HUES64 (cell line): ENCODE measurements around the gene PIK3C2B.

Experiments
- H3K27ac ChIP-seq: 2 replicates; pipeline ENCODE4 v1.7.0; 2013; ENCODE audit warnings: low read depth, low read length, inconsistent platforms
- H3K27me3 ChIP-seq: 2 replicates; pipeline ENCODE4 v1.6.1; 2013; ENCODE audit warnings: mild to moderate bottlenecking, low read length; ENCODE audit not compliant: insufficient read depth
- H3K36me3 ChIP-seq: 2 replicates; pipeline ENCODE4 v1.6.1; 2013; ENCODE audit warnings: mild to moderate bottlenecking, low read length; ENCODE audit not compliant: insufficient read depth
- H3K4me1 ChIP-seq: 2 replicates; pipeline ENCODE4 v1.6.1; 2013; ENCODE audit warnings: mild to moderate bottlenecking, low read length, moderate library complexity; ENCODE audit not compliant: insufficient read depth
- H3K4me3 ChIP-seq: 2 replicates; pipeline ENCODE4 v1.5.1; 2013; ENCODE audit warnings: mild to moderate bottlenecking, low read length, moderate library complexity
- H3K9ac ChIP-seq: 2 replicates; pipeline ENCODE4 v1.6.1; 2013; ENCODE audit warnings: mild to moderate bottlenecking, low read depth, low read length
- H3K9me3 ChIP-seq: 2 replicates; pipeline ENCODE4 v1.6.1; 2013; ENCODE audit warnings: low read depth, low read length; ENCODE audit not compliant: insufficient read depth
- WGBS: fragments of 150-250, 120-280 bp; methylation state at CpG from one replicate; pipeline ENCODE4 v1.1.7; 2013; ENCODE audit warnings: missing lambda C conversion rate; 5-methylcytosine and 5-hydroxymethylcytosine counted together

Gene PIK3C2B

DNA sequence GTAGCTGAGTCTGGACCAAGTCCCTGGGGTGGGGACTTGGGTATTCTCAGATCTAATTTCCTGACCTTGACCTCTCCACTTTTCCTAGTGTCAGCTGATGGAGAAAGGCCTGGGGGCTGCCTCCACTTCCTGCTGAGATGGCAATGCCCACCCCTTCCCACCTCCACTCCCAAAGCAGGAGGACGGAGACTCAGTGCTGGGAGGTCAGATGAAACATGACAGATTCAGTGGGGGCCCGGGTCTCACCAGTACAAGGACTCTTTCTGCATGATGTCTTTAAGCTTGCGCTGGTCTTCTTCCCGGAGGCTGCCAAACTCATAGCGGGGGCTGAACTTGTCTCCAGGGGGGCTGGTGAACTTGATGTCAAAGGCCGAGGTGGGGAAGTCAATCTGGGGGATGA, 47.4 kb downstream of the PIK3C2B start:
- Histone ChIP-seq H3K4me3 (no peak overlapping the region), H3K4me1 (peaks cover 13% of the 10 kb centered on the region; the same call in 1 of the 2 replicates), H3K36me3 (peaks cover 46% of the 10 kb centered on the region), H3K27ac (no peak overlapping the region), H3K9ac (no peak overlapping the region), H3K9me3 (no peaks in the 10 kb centered on the region), H3K27me3 (no peaks in the 10 kb centered on the region)
- 88% methylated on average over 6 of the region's 6 CpGs for WGBS

- no peak overlapping the region for H3K27ac ChIP-seq
- H3K4me1 ChIP-seq: peaks cover 13% of the 10 kb centered on the region; the same call in 1 of the 2 replicates
- H3K9me3 ChIP-seq: no peaks in the 10 kb centered on the region
- peaks cover 49% of the 10 kb centered on the region for H3K36me3 ChIP-seq
- H3K27me3 ChIP-seq: no peaks in the 10 kb centered on the region
- H3K9ac ChIP-seq: no peak overlapping the region
- H3K4me3 ChIP-seq: no peak overlapping the region
- 51% methylated on average over 10 of the region's 11 CpGs for WGBS
These were observed 48.0 kb downstream of the PIK3C2B start for GRCh38 chr1:204446413-204447111.

DNA sequence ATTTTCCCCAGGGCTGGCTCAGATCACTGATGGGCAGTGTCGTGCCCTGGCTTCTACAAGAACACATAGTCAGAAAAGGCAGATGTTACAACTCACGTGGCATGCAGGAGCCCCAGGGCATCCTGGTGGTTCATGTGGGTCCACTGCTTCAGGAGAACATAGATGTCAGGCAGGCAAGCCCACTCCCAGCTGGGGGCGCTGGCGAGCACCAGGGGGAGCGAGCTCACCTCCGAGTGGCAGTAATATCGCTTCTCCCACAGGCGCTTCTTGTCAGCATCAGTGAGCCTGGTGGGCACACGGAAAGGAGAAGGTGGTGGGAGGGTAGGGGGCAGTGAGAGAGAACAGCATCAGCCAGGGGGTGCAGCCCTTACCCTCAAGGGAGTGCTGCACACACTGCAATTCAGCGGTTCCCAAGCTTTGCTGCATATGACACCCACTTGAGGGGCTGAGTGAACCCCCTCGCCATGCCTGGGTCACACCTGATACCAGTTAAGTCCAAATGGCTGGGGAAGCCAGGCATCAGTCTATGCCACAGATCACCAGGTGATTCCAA, 48.7 kb downstream of the PIK3C2B start:
- Histone ChIP-seq H3K36me3 (peaks cover 51% of the 10 kb centered on the region), H3K4me1 (peaks cover 13% of the 10 kb centered on the region; the same call in 1 of the 2 replicates), H3K9ac (no peak overlapping the region), H3K4me3 (no peak overlapping the region), H3K27me3 (no peaks in the 10 kb centered on the region), H3K27ac (no peak overlapping the region), H3K9me3 (no peaks in the 10 kb centered on the region)
- WGBS: 71% methylated on average over 11 of the region's 11 CpGs
